Activated T-cell treated with anti-CD3 and anti-CD28 coated beads, Interleukin-2, amount 50 U/mL, for 72 hours (primary cell): Measurements from ENCODE around the gene SMYD3. TPM values are rescaled to one million over a fixed set of nuclear protein-coding genes. Genes with fewer than 3 reads are reported as not detected.

ENCODE experiments used
- ATAC-seq, 2 donors: fragments of 150-1000 bp; cut with Tn5 transposase; replicated peaks in 1 of 2; 2 replicates each; pipeline ENCODE4 v1.10.0; 2021; ENCODE audit warnings: moderate library complexity in 2 of 2, mild to moderate bottlenecking in 1 of 2
- DNase-seq, 2 donors: peaks; one replicate each; pipeline ENCODE4 v3.0.0; 2021 to 2022; ENCODE audit warnings: mixed read lengths in 1 of 2
- H3K27ac Mint-ChIP-seq: one replicate; pipeline ENCODE4 v1.8.0; 2022; ENCODE audit warnings: mild to moderate bottlenecking, moderate library complexity, mixed read lengths
- H3K27me3 Mint-ChIP-seq: one replicate; pipeline ENCODE4 v1.8.0; 2022; ENCODE audit warnings: low read depth, mixed read lengths
- H3K36me3 Mint-ChIP-seq, 2 donors: one replicate each; pipeline ENCODE4 v1.8.0; 2022; ENCODE audit warnings: mixed read lengths in 2 of 2, mild to moderate bottlenecking in 1 of 2; ENCODE audit not compliant: insufficient read depth in 2 of 2
- H3K4me1 Mint-ChIP-seq: one replicate; pipeline ENCODE4 v1.8.0; 2022; ENCODE audit warnings: low read depth, mixed read lengths
- H3K4me3 Mint-ChIP-seq, 2 donors: one replicate each; pipeline ENCODE4 v1.8.0; 2022; ENCODE audit warnings: mild to moderate bottlenecking in 2 of 2, mixed read lengths in 2 of 2, moderate library complexity in 2 of 2
- H3K9me3 Mint-ChIP-seq, 2 donors: one replicate each; pipeline ENCODE4 v1.8.0; 2022; ENCODE audit warnings: mixed read lengths in 2 of 2
- total RNA-seq, 2 donors: library from RNA; stranded (reverse); gene quantifications; one replicate each; pipeline ENCODE4 v1.2.3, GENCODE V29; 2022

Gene SMYD3
- total RNA-seq, 2 donors from 2014 or later: 19.1 to 21.0 TPM

DNA sequence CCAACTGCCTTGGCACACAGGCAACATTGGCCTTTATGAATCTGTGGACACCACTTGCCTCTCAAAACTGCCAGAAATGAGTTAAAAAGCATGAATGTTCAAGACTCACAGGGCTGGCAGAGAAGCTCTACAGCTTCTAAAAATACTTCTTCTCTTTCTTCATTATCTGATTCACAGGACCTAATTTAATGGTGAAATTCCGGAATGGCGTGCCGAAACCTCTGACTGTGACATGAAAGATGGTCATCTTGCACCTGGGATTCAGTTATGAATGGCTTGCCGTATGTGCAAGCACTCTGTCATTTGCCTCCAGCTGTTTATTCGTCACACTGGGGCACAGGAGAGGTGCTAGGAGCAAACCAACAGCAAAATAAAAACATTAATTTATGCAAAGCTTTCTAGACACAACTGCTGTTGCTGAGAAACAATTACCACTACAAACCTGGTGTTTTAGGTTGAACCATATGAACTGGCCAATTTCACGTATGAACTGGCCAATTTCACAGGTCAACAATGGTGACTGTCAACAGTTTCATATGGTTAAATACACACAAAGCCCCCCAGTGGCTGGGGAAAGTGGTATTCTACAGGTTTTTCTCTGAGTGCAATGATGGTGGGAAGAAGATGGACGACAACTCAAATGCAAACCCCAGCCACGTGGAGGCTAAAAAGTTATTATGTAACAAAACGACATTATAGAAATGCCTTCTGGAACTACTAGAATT lies 704.0 kb downstream of the SMYD3 start:
- H3K36me3 Mint-ChIP-seq: no peaks in the 10 kb centered on the region

DNA sequence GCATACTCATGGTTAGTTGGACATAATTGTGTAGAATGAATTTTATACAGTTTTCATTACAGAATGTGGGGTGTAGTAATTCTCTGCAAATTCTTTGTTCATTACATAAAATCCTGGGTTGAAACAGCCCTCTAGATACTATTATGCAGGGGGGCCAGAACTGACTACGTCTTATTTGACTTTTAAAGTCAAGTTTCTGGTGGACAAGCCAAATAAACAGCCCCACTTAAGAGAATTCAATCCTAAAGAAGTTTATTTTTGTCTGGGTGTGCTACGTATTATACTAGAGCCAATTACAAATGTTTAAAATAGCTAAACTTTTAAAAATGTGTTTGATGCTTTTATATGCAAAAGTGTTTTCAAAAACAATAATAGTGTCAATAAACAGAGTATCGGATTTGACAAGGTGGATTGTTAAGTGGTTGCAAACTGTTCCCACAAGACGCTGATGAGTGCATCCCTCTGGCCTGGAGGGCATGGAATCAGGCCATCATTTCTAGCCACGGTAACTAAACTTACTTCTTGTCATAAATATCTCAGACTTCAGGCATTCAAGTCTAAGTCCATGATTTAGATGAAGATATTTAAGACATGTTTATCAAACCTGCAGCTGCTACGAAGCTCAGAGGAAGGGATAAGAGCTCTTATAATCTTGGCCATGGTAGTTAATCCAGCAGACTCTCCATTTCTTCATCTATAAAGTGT lies 706.0 kb downstream of the SMYD3 start:
- H3K4me3 Mint-ChIP-seq: no peak overlapping the region
- no peaks in the 10 kb centered on the region for H3K27me3 Mint-ChIP-seq
- no peak overlapping the region for H3K27ac Mint-ChIP-seq
- no peaks in the 10 kb centered on the region for H3K9me3 Mint-ChIP-seq
- ATAC-seq (no peak), DNase-seq (no peak)
- peaks cover 4% of the 10 kb centered on the region for H3K4me1 Mint-ChIP-seq
- H3K36me3 Mint-ChIP-seq: no peaks in the 10 kb centered on the region

More for the DNA sequence above, 704.0 kb downstream of the SMYD3 start:
- no peaks in the 10 kb centered on the region for H3K27me3 Mint-ChIP-seq
- H3K9me3 Mint-ChIP-seq: no peaks in the 10 kb centered on the region
- no peak overlapping the region for H3K27ac Mint-ChIP-seq
- DNase-seq: no peak
- H3K4me3 Mint-ChIP-seq: no peak overlapping the region
- ATAC-seq: no peak
- peaks cover 4% of the 10 kb centered on the region for H3K4me1 Mint-ChIP-seq

DNA sequence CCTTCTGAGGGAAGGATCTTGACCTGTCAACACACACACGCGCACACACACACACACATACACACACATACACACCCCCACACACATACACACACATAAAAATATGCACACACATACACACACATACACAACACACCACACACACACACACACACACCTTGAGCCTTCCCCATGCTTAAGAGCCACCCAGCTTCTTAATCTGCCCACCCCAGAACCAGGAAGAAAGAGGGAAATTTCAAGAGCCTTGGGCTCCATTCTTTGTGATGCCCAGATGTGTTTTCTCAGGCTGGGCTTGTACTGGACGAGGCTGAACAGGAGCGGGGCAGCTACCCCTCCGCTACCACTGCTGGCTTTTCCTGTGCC lies 708.7 kb downstream of the SMYD3 start:
- Mint-ChIP-seq H3K9me3 (no peaks in the 10 kb centered on the region), H3K4me1 (peaks cover 4% of the 10 kb centered on the region), H3K27ac (no peak overlapping the region), H3K36me3 (no peaks in the 10 kb centered on the region), H3K4me3 (no peak overlapping the region), H3K27me3 (no peaks in the 10 kb centered on the region)
- DNase-seq: no peak
- ATAC-seq: no peak

DNA sequence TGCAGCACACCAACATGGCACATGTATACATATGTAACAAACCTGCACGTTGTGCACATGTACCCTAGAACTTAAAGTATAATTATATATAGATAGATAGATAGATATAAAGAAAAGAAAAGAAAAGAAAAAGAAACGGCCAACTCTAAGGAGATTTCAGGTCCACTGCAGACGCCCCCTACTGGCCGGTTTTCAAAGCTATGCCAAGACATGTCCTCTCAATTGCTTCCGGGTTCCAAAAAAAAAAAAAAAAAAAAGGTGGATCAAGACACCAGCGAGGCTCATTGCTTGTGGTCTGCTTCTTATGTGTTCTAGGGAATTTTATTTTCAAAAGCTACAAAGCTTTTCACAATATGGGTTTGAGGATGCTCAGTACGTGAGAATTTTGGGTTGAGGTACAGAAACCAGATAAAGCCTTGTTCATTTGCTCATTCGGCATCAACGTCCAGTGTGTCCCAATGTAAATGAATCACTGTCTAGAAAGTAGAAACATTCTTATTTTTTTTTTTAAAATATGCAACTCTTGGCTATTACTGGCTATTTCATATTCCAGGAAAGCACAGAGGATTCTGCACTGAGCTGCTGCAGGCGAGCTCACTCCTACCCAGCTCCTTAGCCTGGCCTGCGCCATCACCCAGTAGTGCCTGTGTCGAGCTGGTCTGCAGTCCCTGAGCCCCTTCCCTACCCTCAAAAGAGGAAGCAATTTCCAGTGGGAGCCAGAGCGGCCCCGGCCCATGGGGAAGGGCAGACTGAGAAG lies 709.3 kb downstream of the SMYD3 start:
- Mint-ChIP-seq H3K27me3 (no peaks in the 10 kb centered on the region), H3K27ac (no peak overlapping the region), H3K9me3 (no peaks in the 10 kb centered on the region), H3K36me3 (no peaks in the 10 kb centered on the region), H3K4me1 (peaks cover 4% of the 10 kb centered on the region), H3K4me3 (no peak overlapping the region)
- ATAC-seq (no peak), DNase-seq (no peak)

DNA sequence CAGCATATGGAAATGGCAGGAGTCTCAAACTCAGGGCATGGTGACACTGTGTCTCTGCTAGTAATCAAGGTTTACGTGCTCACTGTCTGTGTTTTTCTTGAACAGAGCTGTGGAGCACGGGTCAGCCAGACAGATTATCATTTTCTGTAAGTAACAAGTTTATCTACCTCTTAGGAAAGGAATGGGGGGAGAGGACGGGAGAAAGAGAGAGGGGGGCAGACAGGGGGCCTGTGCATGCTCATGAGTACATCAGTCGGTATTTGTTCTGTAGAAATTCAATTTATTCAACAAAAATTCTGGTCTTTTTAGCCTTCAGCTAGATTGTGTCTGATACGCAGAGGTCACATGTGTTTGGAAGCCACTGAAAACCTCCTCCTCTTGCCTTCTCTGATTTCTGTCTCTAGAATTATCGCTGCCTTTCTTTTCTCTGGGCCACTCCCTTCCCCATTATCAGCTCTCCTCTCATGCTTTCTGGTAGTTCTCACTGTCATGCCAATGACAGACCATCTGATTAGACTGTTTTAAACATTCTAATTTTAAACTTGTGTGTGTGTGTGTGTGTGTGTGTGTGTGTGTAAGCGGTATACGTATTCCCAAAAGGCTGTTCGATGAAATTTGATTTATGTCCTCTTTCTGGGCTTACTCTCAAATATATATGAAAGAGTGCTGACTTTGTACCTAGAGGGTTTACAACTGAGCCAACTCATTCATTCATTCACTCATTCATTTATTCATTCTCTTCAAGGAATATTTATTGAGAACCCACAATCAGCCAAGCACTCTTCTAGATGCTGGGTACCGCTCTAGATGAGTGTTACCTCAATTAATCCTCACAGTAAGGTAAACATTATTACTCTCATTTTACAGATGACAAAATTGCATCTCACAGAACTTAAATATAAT lies 715.4 kb downstream of the SMYD3 start:
- H3K27ac Mint-ChIP-seq: no peak overlapping the region
- no peaks in the 10 kb centered on the region for H3K36me3 Mint-ChIP-seq

DNA sequence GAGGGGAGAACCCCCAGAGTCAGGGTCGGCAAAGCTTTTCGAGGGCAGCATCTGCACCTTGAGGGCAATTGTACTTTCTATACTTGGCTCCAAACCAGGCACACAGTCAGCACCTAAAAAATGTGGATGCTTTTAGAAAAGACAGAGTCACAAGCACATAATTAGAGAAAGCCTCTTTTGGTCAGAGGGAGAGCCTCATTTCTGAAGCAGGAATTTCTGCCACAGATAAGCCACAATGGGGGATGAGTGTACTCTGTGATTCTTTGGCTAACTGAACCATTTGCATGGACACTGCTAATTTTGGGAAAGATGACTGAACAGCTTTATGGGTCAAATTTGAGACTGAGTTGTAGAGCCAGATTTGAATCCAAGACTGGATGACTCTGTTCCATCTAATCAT lies 716.6 kb downstream of the SMYD3 start:
- no peak overlapping the region for H3K4me3 Mint-ChIP-seq
- H3K36me3 Mint-ChIP-seq: no peaks in the 10 kb centered on the region
- H3K4me1 Mint-ChIP-seq: no peaks in the 10 kb centered on the region
- H3K27me3 Mint-ChIP-seq: no peaks in the 10 kb centered on the region
- no peak overlapping the region for H3K27ac Mint-ChIP-seq
- DNase-seq: no peak
- H3K9me3 Mint-ChIP-seq: no peaks in the 10 kb centered on the region
- no peak for ATAC-seq

More for the DNA sequence above, 715.4 kb downstream of the SMYD3 start:
- H3K4me3 Mint-ChIP-seq: no peak overlapping the region
- no peak for DNase-seq
- no peak for ATAC-seq
- no peaks in the 10 kb centered on the region for H3K27me3 Mint-ChIP-seq
- no peaks in the 10 kb centered on the region for H3K4me1 Mint-ChIP-seq
- no peaks in the 10 kb centered on the region for H3K9me3 Mint-ChIP-seq

DNA sequence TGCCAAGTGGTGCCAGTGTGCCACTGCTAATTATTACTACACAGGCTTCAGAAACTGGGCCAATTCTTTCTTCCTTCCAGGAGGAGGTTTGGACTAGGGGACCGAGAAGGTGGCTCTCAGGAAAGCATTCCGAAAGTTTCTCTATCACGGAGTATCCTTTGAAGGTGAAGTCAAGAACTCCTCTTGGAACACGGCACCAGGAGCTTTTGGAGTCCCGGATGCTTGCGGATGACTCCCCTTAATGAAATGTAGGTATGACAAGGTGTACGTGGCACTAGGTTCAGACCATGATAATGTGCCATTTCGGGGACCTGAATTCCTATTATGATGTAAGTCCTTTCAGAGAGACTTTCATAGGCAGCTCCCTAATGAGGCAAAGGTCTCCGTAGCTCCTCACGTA lies 718.2 kb downstream of the SMYD3 start:
- H3K4me3 Mint-ChIP-seq: no peak overlapping the region
- H3K36me3 Mint-ChIP-seq: no peaks in the 10 kb centered on the region
- no peaks in the 10 kb centered on the region for H3K4me1 Mint-ChIP-seq
- DNase-seq (no peak), ATAC-seq (no peak)
- no peaks in the 10 kb centered on the region for H3K27me3 Mint-ChIP-seq
- no peak overlapping the region for H3K27ac Mint-ChIP-seq
- no peaks in the 10 kb centered on the region for H3K9me3 Mint-ChIP-seq

DNA sequence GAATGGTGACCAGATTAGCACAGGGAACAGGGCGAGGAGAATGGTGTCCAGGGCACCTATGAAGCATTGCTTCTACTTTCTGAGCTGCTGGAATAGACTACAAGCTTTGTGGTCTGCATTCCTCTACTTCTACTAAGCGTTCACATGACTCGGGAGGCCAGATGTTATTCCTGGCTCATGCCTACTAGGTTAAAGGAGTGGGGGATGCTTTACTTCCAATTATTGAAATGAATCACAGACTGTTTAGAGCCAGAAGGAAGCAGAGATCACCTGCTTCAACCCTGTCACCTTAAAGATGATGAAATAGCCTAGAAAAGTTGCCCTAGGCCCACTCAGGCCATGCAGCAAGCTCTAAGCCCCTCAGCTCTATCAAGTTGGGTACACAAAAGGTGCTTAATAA lies 718.8 kb downstream of the SMYD3 start:
- ATAC-seq (no peak), DNase-seq (no peak)
- H3K4me3 Mint-ChIP-seq: no peak overlapping the region
- H3K27ac Mint-ChIP-seq: no peak overlapping the region
- H3K4me1 Mint-ChIP-seq: no peaks in the 10 kb centered on the region
- H3K36me3 Mint-ChIP-seq: no peaks in the 10 kb centered on the region
- no peaks in the 10 kb centered on the region for H3K27me3 Mint-ChIP-seq
- H3K9me3 Mint-ChIP-seq: no peaks in the 10 kb centered on the region

DNA sequence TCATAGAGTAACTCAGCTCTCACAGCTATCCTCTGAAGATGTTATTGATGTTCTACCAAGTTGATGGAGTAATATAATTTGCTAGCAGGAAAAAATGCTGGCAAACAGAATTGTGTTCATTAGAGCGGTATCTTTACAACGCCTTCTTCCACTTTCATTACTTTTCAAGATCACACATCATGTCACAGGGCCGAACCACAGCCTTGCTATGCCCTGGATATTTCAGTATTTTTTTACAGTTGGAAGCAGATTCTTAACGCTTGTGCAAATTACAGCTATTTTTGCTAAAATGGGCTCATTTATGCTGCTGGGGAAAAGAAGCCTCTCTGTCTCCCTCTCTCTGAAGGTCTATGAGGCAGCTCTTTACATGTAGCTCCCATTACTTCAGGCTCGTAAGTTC lies 720.1 kb downstream of the SMYD3 start:
- Mint-ChIP-seq H3K4me3 (no peak overlapping the region), H3K36me3 (no peaks in the 10 kb centered on the region), H3K4me1 (no peaks in the 10 kb centered on the region), H3K9me3 (no peaks in the 10 kb centered on the region), H3K27ac (no peak overlapping the region), H3K27me3 (no peaks in the 10 kb centered on the region)
- no peak for ATAC-seq
- no peak for DNase-seq

DNA sequence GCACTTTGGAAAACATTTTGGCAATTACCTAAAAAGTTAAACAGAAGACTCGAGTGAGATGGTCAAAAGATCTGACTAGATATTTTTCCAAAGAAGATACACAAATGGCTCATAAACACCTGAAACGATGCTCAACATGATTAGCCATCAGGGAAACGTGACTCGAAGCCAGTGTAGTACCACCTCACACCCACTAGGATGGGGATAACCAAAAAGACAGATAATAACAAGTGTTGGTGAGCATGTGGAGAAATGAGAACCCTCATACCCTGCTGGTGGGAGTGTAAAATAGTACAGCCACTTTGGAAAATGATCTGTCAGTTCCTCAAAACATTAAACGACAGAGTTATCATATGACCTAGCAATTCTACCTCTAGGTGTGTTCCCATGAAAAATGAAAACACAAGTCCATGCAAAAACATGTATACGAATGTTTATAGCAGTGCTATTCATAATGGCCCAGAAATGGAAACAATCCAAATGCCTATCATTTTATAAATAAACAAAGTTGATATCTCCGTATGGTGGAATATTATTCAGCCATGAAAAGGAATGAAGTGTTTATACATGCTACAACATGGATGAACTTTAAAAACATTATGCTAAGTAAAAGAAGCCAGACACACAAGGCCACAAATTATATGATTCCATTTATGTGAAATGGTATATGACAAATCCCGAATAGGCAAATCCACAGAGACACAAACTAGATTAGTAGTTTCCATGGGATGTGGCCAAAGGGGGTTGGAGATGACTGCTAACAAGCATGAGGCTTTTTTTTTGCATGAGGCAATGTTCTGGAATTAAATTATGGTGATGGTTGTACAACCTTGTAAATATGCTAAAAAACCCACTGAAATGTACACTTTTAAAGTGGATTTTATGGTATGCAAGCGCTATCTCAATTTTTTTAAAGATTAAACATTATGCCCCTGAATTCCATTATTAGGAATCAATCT lies 727.0 kb downstream of the SMYD3 start:
- H3K36me3 Mint-ChIP-seq: peaks cover 0 to 2% of the 10 kb centered on the region in 2 donors
- H3K27me3 Mint-ChIP-seq: no peaks in the 10 kb centered on the region
- no peak overlapping the region for H3K4me3 Mint-ChIP-seq
- ATAC-seq (no peak), DNase-seq (no peak)
- no peak overlapping the region for H3K27ac Mint-ChIP-seq
- peaks cover 0 to 2% of the 10 kb centered on the region in 2 donors for H3K9me3 Mint-ChIP-seq
- H3K4me1 Mint-ChIP-seq: no peaks in the 10 kb centered on the region

DNA sequence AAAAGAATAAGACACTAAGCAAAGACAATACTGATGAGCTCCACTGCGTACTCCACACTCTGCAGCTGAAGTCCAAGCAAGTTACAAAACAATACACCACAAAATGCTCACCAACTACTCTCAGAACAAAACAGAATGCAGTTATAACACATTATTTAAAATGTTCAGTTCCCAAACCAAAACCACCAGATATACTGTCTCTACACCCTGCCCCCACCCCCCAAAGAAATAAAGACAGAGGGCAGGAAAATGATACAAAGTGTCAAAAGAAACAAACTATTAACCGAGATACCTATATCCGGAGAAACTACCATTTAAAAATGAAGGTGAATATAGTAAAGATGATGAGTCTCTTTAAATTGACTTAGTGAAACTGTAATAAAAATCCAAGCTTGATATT lies 729.3 kb downstream of the SMYD3 start:
- H3K4me3 Mint-ChIP-seq: no peak overlapping the region
- no peaks in the 10 kb centered on the region for H3K27me3 Mint-ChIP-seq
- H3K4me1 Mint-ChIP-seq: no peaks in the 10 kb centered on the region
- H3K36me3 Mint-ChIP-seq: peaks cover 0 to 2% of the 10 kb centered on the region in 2 donors
- DNase-seq (no peak), ATAC-seq (no peak)
- H3K9me3 Mint-ChIP-seq: peaks cover 0 to 2% of the 10 kb centered on the region in 2 donors
- no peak overlapping the region for H3K27ac Mint-ChIP-seq
